HepG2 (cell line): ENCODE data around the gene MAFF. TPM values are rescaled to one million over a fixed set of nuclear protein-coding genes. Genes with fewer than 3 reads are reported as not detected.

Experiments
- CBFB ChIP-seq: sonication (generic); formaldehyde crosslinking; IDR thresholded peaks from 2 replicates; pipeline ENCODE4 v1.4.0; 2020; ENCODE audit warnings: missing genetic modification reagents
- CBX5 ChIP-seq: sonication (generic); formaldehyde crosslinking; IDR thresholded peaks from 2 replicates; pipeline ENCODE4 v1.4.0; 2020; ENCODE audit warnings: missing genetic modification reagents, borderline replicate concordance
- ESRRA ChIP-seq: sonication (generic); formaldehyde crosslinking; IDR thresholded peaks from 2 replicates; pipeline ENCODE4 v1.5.1; 2020; ENCODE audit warnings: mild to moderate bottlenecking, low read depth, missing genetic modification reagents
- FLYWCH1 ChIP-seq: sonication (generic); formaldehyde crosslinking; IDR thresholded peaks from 2 replicates; pipeline ENCODE4 v1.8.1; 2023; ENCODE audit warnings: mild to moderate bottlenecking, missing genetic modification reagents
- HINFP ChIP-seq: sonication (generic); formaldehyde crosslinking; IDR thresholded peaks from 2 replicates; pipeline ENCODE4 v1.4.0; 2020; ENCODE audit warnings: low read depth, mild to moderate bottlenecking, missing genetic modification reagents
- HNRNPUL1 ChIP-seq: fragments of 200-400 bp; formaldehyde crosslinking; IDR thresholded peaks from 2 replicates; pipeline ENCODE4 v1.6.1; 2017; ENCODE audit warnings: low read depth, mild to moderate bottlenecking, low read length, moderate library complexity
- MXD4 ChIP-seq: IDR thresholded peaks from 2 replicates; pipeline ENCODE4 v1.6.1; 2016; ENCODE audit warnings: mild to moderate bottlenecking, missing biosample characterization, missing genetic modification reagents
- NR2F6 ChIP-seq, 2 experiments: IDR thresholded peaks; 2 replicates each; pipeline ENCODE4 v1.6.1; 2016; ENCODE audit warnings: antibody characterized with exemption in 1 of 2, mild to moderate bottlenecking in 1 of 2
- SIX1 ChIP-seq: sonication (generic); formaldehyde crosslinking; IDR thresholded peaks from 2 replicates; pipeline ENCODE4 v1.4.0; 2020; ENCODE audit warnings: missing genetic modification reagents, borderline replicate concordance
- SOX6 ChIP-seq, 2 experiments: fragments of 450-650 bp in 1 of 2; sonication (generic) in 1 of 2; formaldehyde crosslinking in 1 of 2; IDR thresholded peaks; 2 replicates each; pipeline versions ENCODE4 v1.4.0 to v1.6.1; 2017 to 2020; ENCODE audit warnings: antibody characterized with exemption in 1 of 2, mild to moderate bottlenecking in 1 of 2, missing genetic modification reagents in 1 of 2
- THAP11 ChIP-seq: IDR thresholded peaks from 2 replicates; pipeline ENCODE4 v1.6.1; 2016; ENCODE audit warnings: missing biosample characterization, missing genetic modification reagents
- ZBTB14 ChIP-seq: sonication (generic); formaldehyde crosslinking; IDR thresholded peaks from 2 replicates; pipeline ENCODE4 v1.4.0; 2020; ENCODE audit warnings: missing genetic modification reagents
- ZGPAT ChIP-seq: IDR thresholded peaks from 2 replicates; pipeline ENCODE4 v1.6.1; 2016; ENCODE audit warnings: mild to moderate bottlenecking
- ZMYM4 ChIP-seq: sonication (generic); formaldehyde crosslinking; IDR thresholded peaks from 2 replicates; pipeline ENCODE4 v1.8.1; 2023; ENCODE audit warnings: mild to moderate bottlenecking, missing genetic modification reagents
- ZNF337 ChIP-seq: sonication (generic); formaldehyde crosslinking; IDR thresholded peaks from 2 replicates; pipeline ENCODE4 v1.5.1; 2020; ENCODE audit warnings: missing genetic modification reagents, low read depth, mild to moderate bottlenecking, borderline replicate concordance
- ZNF543 ChIP-seq: sonication (generic); formaldehyde crosslinking; IDR thresholded peaks from 2 replicates; pipeline ENCODE4 v1.4.0; 2020; ENCODE audit warnings: mild to moderate bottlenecking, missing genetic modification reagents
- ZNF569 ChIP-seq: sonication (generic); formaldehyde crosslinking; IDR thresholded peaks from 2 replicates; pipeline ENCODE4 v1.5.0; 2020; ENCODE audit warnings: mild to moderate bottlenecking, missing genetic modification reagents, moderate library complexity, borderline replicate concordance
- ZNF580 ChIP-seq: IDR thresholded peaks from 2 replicates; pipeline ENCODE4 v1.6.1; 2016; ENCODE audit warnings: low read depth, borderline replicate concordance
- ZNF614 ChIP-seq: IDR thresholded peaks from 2 replicates; pipeline ENCODE4 v1.6.1; 2018; ENCODE audit warnings: missing biosample characterization, missing genetic modification reagents, inconsistent platforms, borderline replicate concordance
- ZNF629 ChIP-seq: sonication (generic); formaldehyde crosslinking; conservative IDR thresholded peaks from 2 replicates; pipeline ENCODE4 v1.5.0; 2020; ENCODE audit warnings: missing genetic modification reagents
- ZNF782 ChIP-seq: sonication (generic); formaldehyde crosslinking; IDR thresholded peaks from 2 replicates; pipeline ENCODE4 v1.4.0; 2020; ENCODE audit warnings: missing genetic modification reagents, mild to moderate bottlenecking, borderline replicate concordance
- ZNF784 ChIP-seq: sonication (generic); formaldehyde crosslinking; IDR thresholded peaks from 2 replicates; pipeline ENCODE4 v1.5.1; 2020; ENCODE audit warnings: missing genetic modification reagents, mild to moderate bottlenecking, borderline replicate concordance
- ZSCAN22 ChIP-seq: sonication (generic); formaldehyde crosslinking; IDR thresholded peaks from 2 replicates; pipeline ENCODE4 v1.4.0; 2020; ENCODE audit warnings: mild to moderate bottlenecking, missing genetic modification reagents
- polyA plus RNA-seq, 8 experiments: library from polyadenylated mRNA; depleted of rRNA in 3 of 8; stranded (reverse) in 7 of 8; unstranded in 1 of 8; fragments of >200 nt; fragmentation: Illumina TruSeq in 4 of 8; extraction: Trizol in 4 of 8; gene quantifications; 2 replicates each; pipeline versions ENCODE4 v1.2.1 to v1.2.3, GENCODE V29; 2011 to 2016; ENCODE audit warnings: low read depth in 4 of 8, missing spikeins in 1 of 8, mixed read lengths in 1 of 8; ENCODE audit not compliant: insufficient read depth in 1 of 8
- total RNA-seq, 5 experiments: library from RNA; depleted of rRNA; stranded (reverse); fragments of >200 nt; fragmentation: Illumina TruSeq; extraction: Trizol; gene quantifications; 2 replicates each; pipeline ENCODE4 v1.2.3, GENCODE V29; 2016; ENCODE audit warnings: low read depth in 1 of 5

MAFF gene
- total and polyA plus RNA-seq, 2 of the 13 experiments (the other 11 are each of a cell fraction or from before 2014, with no cell fraction given), result 5.4 to 14.3 TPM

GRCh38 chr22:38262051-38262795, 60.4 kb downstream of the MAFF start (continued):
- TF ChIP-seq ZGPAT (CRISPR knock-in tag) (peak; percentile 46), FLYWCH1 (CRISPR knock-in tag) (no peak), ZNF614 (CRISPR knock-in tag) (peak; percentile 89), HNRNPUL1 (no peak), ZNF580 (0 out of 2 replicates have a peak, but pooled peaks have one; percentile 33), ESRRA (CRISPR knock-in tag) (0 out of 2 replicates have a peak, but pooled peaks have one; percentile 35), ZBTB14 (CRISPR knock-in tag) (no peak), CBX5 (CRISPR knock-in tag) (no peak), ZNF784 (CRISPR knock-in tag) (no peak), ZNF337 (0 out of 2 replicates have a peak, but pooled peaks have one; percentile 35), SOX6 (IDR thresholded peaks at IDR 0.05) (no peak), SOX6 (CRISPR knock-in tag; IDR thresholded peaks at IDR 0.05) (peak; percentile 40; the same call in 1 of the 2 replicates), HINFP (CRISPR knock-in tag) (0 out of 2 replicates have a peak, but pooled peaks have one; percentile 47), NR2F6 (IDR thresholded peaks at IDR 0.05) (peak; percentile 47; the same call in 1 of the 2 replicates), NR2F6 (CRISPR knock-in tag; IDR thresholded peaks at IDR 0.05) (peak; percentile 55), ZNF629 (CRISPR knock-in tag) (no peak), ZNF782 (CRISPR knock-in tag) (peak; percentile 41; the same call in 1 of the 2 replicates), ZNF569 (CRISPR knock-in tag) (peak; percentile 73; the same call in 1 of the 2 replicates), THAP11 (CRISPR knock-in tag) (peak; percentile 37), SIX1 (CRISPR knock-in tag) (no peak), ZSCAN22 (CRISPR knock-in tag) (no peak), ZNF543 (CRISPR knock-in tag) (no peak), ZMYM4 (peak; percentile 65), CBFB (CRISPR knock-in tag) (no peak; the same call in 1 of the 2 replicates), MXD4 (CRISPR knock-in tag) (no peak)
